ENCODE data around the gene SIRPA.

GRCh38 chr20:1965520-1966351, 70.5 kb downstream of the SIRPA start:
- TF ChIP-seq, protein P1, sequence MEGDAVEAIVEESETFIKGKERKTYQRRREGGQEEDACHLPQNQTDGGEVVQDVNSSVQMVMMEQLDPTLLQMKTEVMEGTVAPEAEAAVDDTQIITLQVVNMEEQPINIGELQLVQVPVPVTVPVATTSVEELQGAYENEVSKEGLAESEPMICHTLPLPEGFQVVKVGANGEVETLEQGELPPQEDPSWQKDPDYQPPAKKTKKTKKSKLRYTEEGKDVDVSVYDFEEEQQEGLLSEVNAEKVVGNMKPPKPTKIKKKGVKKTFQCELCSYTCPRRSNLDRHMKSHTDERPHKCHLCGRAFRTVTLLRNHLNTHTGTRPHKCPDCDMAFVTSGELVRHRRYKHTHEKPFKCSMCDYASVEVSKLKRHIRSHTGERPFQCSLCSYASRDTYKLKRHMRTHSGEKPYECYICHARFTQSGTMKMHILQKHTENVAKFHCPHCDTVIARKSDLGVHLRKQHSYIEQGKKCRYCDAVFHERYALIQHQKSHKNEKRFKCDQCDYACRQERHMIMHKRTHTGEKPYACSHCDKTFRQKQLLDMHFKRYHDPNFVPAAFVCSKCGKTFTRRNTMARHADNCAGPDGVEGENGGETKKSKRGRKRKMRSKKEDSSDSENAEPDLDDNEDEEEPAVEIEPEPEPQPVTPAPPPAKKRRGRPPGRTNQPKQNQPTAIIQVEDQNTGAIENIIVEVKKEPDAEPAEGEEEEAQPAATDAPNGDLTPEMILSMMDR (IDR thresholded peaks at IDR 0.05) = peak; percentile 92
- no peak for TF ChIP-seq ZFX (IDR thresholded peaks at IDR 0.05; ENCODE audit: borderline replicate concordance)

Measured in 22Rv1 (cell line).